ENCODE data around the gene ATP6V1B1. TPM values are rescaled to one million over a fixed set of nuclear protein-coding genes. Genes with fewer than 3 reads are reported as not detected.
"Not testable (repeated sequence)": the region's sequence is repeated elsewhere in the genome, so short reads cannot be mapped to it uniquely, and the experiment has no call there.

Gene ATP6V1B1
- total RNA-seq, 1 donor from 2014 or later, result not detected

GRCh38 chr2:71005271-71006202 lies 69.8 kb downstream of the ATP6V1B1 start:
- DNase-seq (ENCODE audit: low read depth in 2 of 2), result no peak

- DNase-seq (ENCODE audit: low read depth in 2 of 2), result no peak
These were observed 70.6 kb downstream of the ATP6V1B1 start for GRCh38 chr2:71006323-71006722.

GRCh38 chr2:71006955-71007799 lies 71.5 kb downstream of the ATP6V1B1 start:
- DNase-seq (ENCODE audit: low read depth in 2 of 2), result no peak

GRCh38 chr2:71008342-71008741 lies 72.6 kb downstream of the ATP6V1B1 start:
- DNase-seq (ENCODE audit: low read depth in 2 of 2), result no peak

GRCh38 chr2:71011786-71012185 lies 76.1 kb downstream of the ATP6V1B1 start:
- DNase-seq (ENCODE audit: low read depth in 2 of 2), result not testable (repeated sequence)

Other genes starting within 250 kb of the ATP6V1B1 start
- 2.0 and 7.2 TPM in 2 replicates for gene ADD2, start 167.7 kb upstream of the ATP6V1B1 start, total RNA-seq
- not detected in 2 replicates for gene FIGLA, start 145.3 kb upstream of the ATP6V1B1 start, total RNA-seq
- under 0.01 TPM in 2 replicates for gene CLEC4F, start 115.3 kb upstream of the ATP6V1B1 start, total RNA-seq
- gene CD207, start 100.1 kb upstream of the ATP6V1B1 start, total RNA-seq, result under 0.01 TPM in 1 of 2 replicates, not detected in the other
- gene VAX2, start 35.3 kb upstream of the ATP6V1B1 start, total RNA-seq, result 0.22 TPM in 1 of 2 replicates, not detected in the other
- 0.20 and 0.22 TPM in 2 replicates for gene ANKRD53, start 42.7 kb downstream of the ATP6V1B1 start, total RNA-seq
- 21.6 and 26.0 TPM in 2 replicates for gene TEX261, start 59.0 kb downstream of the ATP6V1B1 start, total RNA-seq
- 54.3 and 75.6 TPM in 2 replicates for gene NAGK, start 132.7 kb downstream of the ATP6V1B1 start, total RNA-seq
- 7.8 and 10.7 TPM in 2 replicates for gene MCEE, start 194.3 kb downstream of the ATP6V1B1 start, total RNA-seq
- gene MPHOSPH10, start 194.7 kb downstream of the ATP6V1B1 start, total RNA-seq, result 11.8 and 14.9 TPM in 2 replicates